NB4 (cell line): Measurements from ENCODE around the gene H6PD.

ENCODE experiments used
- POLR2A ChIP-seq: IDR thresholded peaks from 2 replicates; pipeline ENCODE4 v1.6.1; 2011; ENCODE audit warnings: mild to moderate bottlenecking; ENCODE audit not compliant: insufficient read length; ENCODE audit errors: extremely low read depth
- TF ChIP-seq, protein P1 (sequence below): IDR thresholded peaks from one replicate; pipeline ENCODE4 v1.5.1; 2012; ENCODE audit warnings: low read depth, low read length

DNA sequence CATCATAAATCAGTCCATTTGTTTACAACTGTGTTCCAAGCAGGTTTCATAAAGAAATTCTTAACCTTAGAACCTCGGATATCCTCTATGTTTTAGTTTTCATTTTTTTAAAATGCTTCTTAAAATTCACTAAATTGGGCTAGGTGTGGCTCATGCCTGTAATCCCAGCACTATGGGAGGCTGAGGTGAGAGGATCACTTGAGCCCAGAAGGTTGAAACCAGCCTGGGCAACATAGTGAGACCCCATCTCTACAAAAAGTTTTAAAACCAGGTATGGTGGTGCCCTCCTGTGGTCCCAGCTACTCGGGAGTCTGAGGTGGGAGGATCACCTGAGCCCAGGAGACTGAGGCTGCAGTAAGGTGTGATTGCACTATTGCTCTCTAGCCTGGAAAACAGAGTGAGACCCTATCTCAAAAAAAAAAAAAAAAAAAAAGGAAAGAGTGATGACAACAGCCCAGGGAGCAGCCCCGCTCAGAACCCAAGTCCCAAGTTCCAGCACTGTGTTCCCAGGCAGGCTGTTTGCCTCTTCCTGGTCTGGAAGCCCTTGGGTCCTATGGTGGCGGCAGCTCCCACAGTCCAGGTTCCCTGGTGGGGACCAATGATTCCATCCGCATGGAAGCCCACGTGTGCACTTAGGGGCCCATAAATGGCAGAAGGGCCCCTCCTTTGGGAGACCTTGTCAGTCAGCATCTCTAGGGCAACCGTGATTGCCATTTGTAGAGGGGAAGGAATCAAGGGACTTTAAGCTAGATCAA is 33.4 kb downstream of the H6PD start:
- TF ChIP-seq POLR2A = no peak
- TF ChIP-seq, protein P1, sequence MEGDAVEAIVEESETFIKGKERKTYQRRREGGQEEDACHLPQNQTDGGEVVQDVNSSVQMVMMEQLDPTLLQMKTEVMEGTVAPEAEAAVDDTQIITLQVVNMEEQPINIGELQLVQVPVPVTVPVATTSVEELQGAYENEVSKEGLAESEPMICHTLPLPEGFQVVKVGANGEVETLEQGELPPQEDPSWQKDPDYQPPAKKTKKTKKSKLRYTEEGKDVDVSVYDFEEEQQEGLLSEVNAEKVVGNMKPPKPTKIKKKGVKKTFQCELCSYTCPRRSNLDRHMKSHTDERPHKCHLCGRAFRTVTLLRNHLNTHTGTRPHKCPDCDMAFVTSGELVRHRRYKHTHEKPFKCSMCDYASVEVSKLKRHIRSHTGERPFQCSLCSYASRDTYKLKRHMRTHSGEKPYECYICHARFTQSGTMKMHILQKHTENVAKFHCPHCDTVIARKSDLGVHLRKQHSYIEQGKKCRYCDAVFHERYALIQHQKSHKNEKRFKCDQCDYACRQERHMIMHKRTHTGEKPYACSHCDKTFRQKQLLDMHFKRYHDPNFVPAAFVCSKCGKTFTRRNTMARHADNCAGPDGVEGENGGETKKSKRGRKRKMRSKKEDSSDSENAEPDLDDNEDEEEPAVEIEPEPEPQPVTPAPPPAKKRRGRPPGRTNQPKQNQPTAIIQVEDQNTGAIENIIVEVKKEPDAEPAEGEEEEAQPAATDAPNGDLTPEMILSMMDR = no peak
